ENCODE results near the gene PPP1R2C. TPM values are rescaled to one million over a fixed set of nuclear protein-coding genes. Genes with fewer than 3 reads are reported as not detected.

The PPP1R2C gene
- total RNA-seq, 1 experiment from 2014 or later, result not detected

DNA sequence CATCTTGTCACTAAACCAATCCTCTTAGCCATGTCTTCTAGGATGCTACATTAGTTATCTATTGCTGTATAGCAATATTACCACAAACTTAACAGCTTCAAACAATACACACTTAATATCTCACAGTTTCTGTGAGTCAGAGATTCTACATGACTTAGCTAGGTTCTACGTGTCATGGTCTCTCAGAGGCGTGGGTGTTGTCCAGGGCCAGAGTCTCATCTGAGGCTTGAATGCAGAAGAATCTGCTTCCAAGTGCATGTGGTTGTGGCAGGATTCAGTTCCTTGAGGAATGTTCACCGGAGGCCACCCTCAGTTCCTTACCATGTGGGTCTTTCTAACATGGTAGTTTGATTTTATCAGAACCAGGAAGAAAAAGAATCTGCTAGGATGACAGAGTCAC is 26.4 kb downstream of the PPP1R2C start:
- Mint-ChIP-seq H3K27me3 (ENCODE audit: insufficient read depth, unreplicated experiment) (no peaks in the 10 kb centered on the region), H3K27ac (ENCODE audit: unreplicated experiment) (no peak overlapping the region), H3K4me3 (ENCODE audit: unreplicated experiment) (no peak overlapping the region), H3K36me3 (ENCODE audit: insufficient read depth, unreplicated experiment) (peaks cover 6% of the 10 kb centered on the region), H3K4me1 (ENCODE audit: low read depth, unreplicated experiment) (peaks cover 15% of the 10 kb centered on the region), H3K9me3 (ENCODE audit: unreplicated experiment) (peaks cover 9% of the 10 kb centered on the region)
- ChIA-PET POLR2A (no interaction called here), CTCF (no interaction called here)
- TF ChIP-seq, protein P1, sequence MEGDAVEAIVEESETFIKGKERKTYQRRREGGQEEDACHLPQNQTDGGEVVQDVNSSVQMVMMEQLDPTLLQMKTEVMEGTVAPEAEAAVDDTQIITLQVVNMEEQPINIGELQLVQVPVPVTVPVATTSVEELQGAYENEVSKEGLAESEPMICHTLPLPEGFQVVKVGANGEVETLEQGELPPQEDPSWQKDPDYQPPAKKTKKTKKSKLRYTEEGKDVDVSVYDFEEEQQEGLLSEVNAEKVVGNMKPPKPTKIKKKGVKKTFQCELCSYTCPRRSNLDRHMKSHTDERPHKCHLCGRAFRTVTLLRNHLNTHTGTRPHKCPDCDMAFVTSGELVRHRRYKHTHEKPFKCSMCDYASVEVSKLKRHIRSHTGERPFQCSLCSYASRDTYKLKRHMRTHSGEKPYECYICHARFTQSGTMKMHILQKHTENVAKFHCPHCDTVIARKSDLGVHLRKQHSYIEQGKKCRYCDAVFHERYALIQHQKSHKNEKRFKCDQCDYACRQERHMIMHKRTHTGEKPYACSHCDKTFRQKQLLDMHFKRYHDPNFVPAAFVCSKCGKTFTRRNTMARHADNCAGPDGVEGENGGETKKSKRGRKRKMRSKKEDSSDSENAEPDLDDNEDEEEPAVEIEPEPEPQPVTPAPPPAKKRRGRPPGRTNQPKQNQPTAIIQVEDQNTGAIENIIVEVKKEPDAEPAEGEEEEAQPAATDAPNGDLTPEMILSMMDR (IDR thresholded peaks at IDR 0.05; ENCODE audit: insufficient read depth in 1 of 2, low read depth in 1 of 2, low read length in 1 of 2, severe bottlenecking in 1 of 2, unreplicated experiment in 1 of 2), result no peak
- Histone ChIP-seq H3K36me3 (ENCODE audit: control insufficient read depth, insufficient read depth, low read length) (no peaks in the 10 kb centered on the region), H3K27me3 (replicated peaks; ENCODE audit: control insufficient read depth, insufficient read depth, low read length) (no peaks in the 10 kb centered on the region), H3K4me1 (peaks cover 28% of the 10 kb centered on the region), H3K4me3 (ENCODE audit: low read depth, low read length) (no peak overlapping the region), H3K9me3 (no peaks in the 10 kb centered on the region)
- intact Hi-C loops (cut with micrococcal nuclease; ENCODE audit: unreplicated experiment), result no loop called here
- DNase-seq, result no peak
- BruUV-seq (replicated peaks), result no TSS peak

DNA sequence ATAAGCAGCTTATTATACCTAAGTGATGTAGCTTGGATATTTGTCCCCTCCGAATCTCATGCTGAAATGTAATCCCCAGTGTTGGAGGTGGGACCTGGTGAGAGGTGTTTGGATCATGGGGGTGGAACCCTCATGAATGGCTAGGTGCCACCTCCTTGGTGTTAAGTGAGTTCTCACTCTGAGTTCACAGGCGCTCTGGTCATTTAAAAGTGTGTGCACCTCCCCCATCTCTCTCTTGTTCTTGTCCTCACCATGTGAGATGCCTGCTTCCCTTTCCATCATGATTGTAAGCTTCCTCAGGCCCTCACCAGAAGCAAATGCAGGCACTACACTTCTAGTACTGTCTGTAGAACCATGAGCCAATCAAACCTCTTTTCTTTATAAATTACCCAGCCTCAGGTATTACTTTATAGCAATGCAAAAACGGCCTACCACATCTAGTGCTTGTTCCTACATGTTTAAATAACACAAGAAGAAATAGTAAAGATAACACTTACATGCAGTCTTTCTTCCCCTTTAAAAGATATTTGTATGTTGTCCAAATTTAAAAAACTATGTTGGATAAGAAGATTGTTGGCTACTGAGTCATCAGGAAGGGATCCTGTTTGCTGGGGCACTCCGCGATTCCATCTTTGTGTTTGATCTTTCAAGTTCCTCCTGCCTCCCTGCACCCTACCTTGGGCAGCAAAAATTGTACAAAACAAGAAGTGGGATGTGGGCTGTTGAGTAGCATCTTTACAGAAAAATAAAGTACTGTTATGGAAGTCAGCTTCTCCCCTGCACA is 29.7 kb downstream of the PPP1R2C start:
- intact Hi-C loops (cut with micrococcal nuclease; ENCODE audit: unreplicated experiment), result no loop called here
- no TSS peak for BruUV-seq (replicated peaks)
- H3K27me3 ChIP-seq (replicated peaks; ENCODE audit: control insufficient read depth, insufficient read depth, low read length), result no peaks in the 10 kb centered on the region
- peaks cover 8% of the 10 kb centered on the region for H3K4me1 Mint-ChIP-seq (ENCODE audit: low read depth, unreplicated experiment)
- ChIA-PET CTCF (no interaction called here), POLR2A (no interaction called here)
- DNase-seq, result no peak
- no peaks in the 10 kb centered on the region for H3K4me1 ChIP-seq
- H3K9me3 ChIP-seq, result no peaks in the 10 kb centered on the region
- H3K4me3 ChIP-seq (ENCODE audit: low read depth, low read length), result no peak overlapping the region
- H3K36me3 Mint-ChIP-seq (ENCODE audit: insufficient read depth, unreplicated experiment), result no peaks in the 10 kb centered on the region
- no peak overlapping the region for H3K4me3 Mint-ChIP-seq (ENCODE audit: unreplicated experiment)
- TF ChIP-seq, protein P1 (IDR thresholded peaks at IDR 0.05; ENCODE audit: insufficient read depth in 1 of 2, low read depth in 1 of 2, low read length in 1 of 2, severe bottlenecking in 1 of 2, unreplicated experiment in 1 of 2), result no peak
- H3K27me3 Mint-ChIP-seq (ENCODE audit: insufficient read depth, unreplicated experiment), result no peaks in the 10 kb centered on the region
- no peak overlapping the region for H3K27ac Mint-ChIP-seq (ENCODE audit: unreplicated experiment)
- H3K36me3 ChIP-seq (ENCODE audit: control insufficient read depth, insufficient read depth, low read length), result no peaks in the 10 kb centered on the region
- H3K9me3 Mint-ChIP-seq (ENCODE audit: unreplicated experiment), result peaks cover 9% of the 10 kb centered on the region

DNA sequence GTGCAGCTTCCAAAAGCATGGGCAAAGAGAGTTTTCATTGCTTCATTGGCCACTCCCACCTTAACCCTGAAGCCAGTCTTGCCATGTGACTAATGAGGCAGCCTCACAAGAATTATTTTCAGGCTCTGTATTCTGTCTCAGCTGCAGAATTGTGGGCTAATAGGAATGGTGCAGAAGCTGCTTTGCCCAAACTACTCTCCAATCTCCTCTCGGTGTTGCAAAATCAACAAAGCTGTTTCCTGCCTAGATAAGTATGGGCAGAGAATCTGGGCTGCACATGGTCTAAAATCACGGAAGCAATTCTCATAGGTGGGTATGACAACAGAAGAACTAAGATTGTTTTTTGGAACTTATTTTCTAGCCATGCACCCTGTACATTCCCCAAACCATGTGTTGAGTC is 31.4 kb downstream of the PPP1R2C start:
- ChIA-PET CTCF (no interaction called here), POLR2A (no interaction called here)
- Mint-ChIP-seq H3K36me3 (ENCODE audit: insufficient read depth, unreplicated experiment) (no peaks in the 10 kb centered on the region), H3K9me3 (ENCODE audit: unreplicated experiment) (peaks cover 9% of the 10 kb centered on the region), H3K4me1 (ENCODE audit: low read depth, unreplicated experiment) (peaks cover 8% of the 10 kb centered on the region), H3K4me3 (ENCODE audit: unreplicated experiment) (no peak overlapping the region), H3K27me3 (ENCODE audit: insufficient read depth, unreplicated experiment) (no peaks in the 10 kb centered on the region), H3K27ac (ENCODE audit: unreplicated experiment) (no peak overlapping the region)
- H3K4me1 ChIP-seq, result no peaks in the 10 kb centered on the region
- intact Hi-C loops (cut with micrococcal nuclease; ENCODE audit: unreplicated experiment), result no loop called here
- no peaks in the 10 kb centered on the region for H3K36me3 ChIP-seq (ENCODE audit: control insufficient read depth, insufficient read depth, low read length)
- TF ChIP-seq, protein P1 (IDR thresholded peaks at IDR 0.05; ENCODE audit: insufficient read depth in 1 of 2, low read depth in 1 of 2, low read length in 1 of 2, severe bottlenecking in 1 of 2, unreplicated experiment in 1 of 2), result no peak
- no peak overlapping the region for H3K4me3 ChIP-seq (ENCODE audit: low read depth, low read length)
- BruUV-seq (replicated peaks), result no TSS peak
- H3K27me3 ChIP-seq (replicated peaks; ENCODE audit: control insufficient read depth, insufficient read depth, low read length), result no peaks in the 10 kb centered on the region
- DNase-seq, result no peak
- H3K9me3 ChIP-seq, result no peaks in the 10 kb centered on the region
